Middle frontal gyrus (tissue), 1 donor: ENCODE data around the gene SIX2.

ENCODE experiments used
- DNase-seq: peaks from one replicate; pipeline ENCODE4 v3.0.0-alpha.2; 2015; ENCODE audit warnings: low spot score; ENCODE audit errors: extremely low spot score

SIX2 gene

DNA sequence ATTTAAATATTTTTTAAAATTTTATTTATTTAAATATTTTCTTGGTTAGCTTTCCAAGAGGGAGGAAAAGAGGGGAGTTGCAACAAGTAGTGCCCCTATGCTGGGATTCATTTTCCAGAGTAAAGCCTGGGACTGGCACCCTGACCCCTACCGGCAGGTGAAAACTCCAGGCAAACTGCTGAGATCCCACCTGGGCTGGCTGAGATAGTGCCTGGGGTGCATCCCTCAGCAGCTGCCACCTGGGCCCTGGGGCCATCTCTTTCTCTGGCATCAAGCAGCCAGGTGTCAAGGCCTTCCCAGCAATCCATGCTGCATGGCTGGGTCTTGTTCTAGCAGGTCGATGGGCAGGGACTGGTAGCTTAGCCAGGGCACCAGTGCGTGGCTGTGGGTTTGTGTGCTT lies 6.6 kb downstream of the SIX2 start:
- no peak for DNase-seq

GRCh38 chr2:45001869-45002385 lies 7.3 kb downstream of the SIX2 start:
- DNase-seq, result no peak

- DNase-seq, result no peak
Observed at GRCh38 chr2:45000921-45001868, 8.1 kb downstream of the SIX2 start.

DNA sequence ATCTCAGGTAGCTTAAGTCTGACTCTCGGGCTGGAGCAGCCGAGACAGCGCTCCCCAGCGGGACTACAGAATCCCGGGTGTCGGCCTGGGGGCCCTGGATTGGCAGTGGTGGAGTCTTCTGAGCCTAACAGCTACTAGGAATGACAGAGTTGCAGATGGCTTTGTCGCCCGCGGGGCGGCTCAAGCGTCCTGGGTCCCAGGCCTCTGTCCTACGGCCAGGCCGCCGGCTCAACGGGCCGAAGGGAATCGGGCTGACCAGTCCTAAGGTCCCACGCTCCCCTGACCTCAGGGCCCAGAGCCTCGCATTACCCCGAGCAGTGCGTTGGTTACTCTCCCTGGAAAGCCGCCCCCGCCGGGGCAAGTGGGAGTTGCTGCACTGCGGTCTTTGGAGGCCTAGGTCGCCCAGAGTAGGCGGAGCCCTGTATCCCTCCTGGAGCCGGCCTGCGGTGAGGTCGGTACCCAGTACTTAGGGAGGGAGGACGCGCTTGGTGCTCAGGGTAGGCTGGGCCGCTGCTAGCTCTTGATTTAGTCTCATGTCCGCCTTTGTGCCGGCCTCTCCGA lies 8.8 kb downstream of the SIX2 start:
- DNase-seq, result no peak

DNA sequence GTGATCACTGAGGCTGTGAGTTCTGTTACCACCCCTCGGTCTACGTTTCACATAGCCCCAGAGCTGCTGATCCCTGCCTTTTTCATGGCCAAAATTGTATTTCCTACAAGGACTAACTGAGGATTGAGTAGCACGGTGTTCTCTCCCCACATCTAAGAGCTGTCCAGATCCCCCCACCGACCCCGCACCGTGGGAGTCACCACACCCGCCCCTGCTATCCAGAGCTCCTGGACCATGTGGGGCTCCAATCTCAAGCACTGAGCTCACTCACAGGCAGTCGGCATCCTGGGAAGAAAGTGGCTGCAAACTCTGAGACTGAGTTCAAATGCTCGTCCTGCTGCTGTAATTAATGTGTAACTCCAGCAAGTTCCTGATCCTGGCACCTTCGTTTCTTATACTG lies 9.7 kb downstream of the SIX2 start:
- no peak for DNase-seq

DNA sequence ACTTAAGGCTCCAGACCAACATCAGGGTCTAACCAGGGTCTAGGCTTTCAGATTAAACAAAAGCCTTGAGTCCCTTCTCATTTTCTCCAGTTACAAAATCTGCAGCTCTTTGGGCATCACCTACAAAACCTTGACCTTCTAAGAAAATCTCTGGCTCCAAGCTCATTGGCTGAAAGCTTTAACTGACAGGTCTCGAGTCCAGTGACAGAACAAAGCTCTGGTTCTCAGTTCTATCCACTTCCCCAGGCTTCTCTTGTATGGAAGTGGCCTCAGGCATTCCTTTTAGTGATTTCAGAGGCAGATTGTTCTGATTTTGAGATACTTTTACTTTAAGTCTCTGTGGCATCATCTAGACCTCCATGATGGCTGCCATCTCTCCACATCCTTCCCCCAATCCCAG lies 11.3 kb downstream of the SIX2 start:
- no peak for DNase-seq

GRCh38 chr2:44996356-44996755 lies 12.9 kb downstream of the SIX2 start:
- DNase-seq, result no peak

GRCh38 chr2:44994377-44994776 lies 14.9 kb downstream of the SIX2 start:
- no peak for DNase-seq

GRCh38 chr2:44989176-44989575 lies 20.1 kb downstream of the SIX2 start:
- DNase-seq, result no peak

GRCh38 chr2:44983836-44984604 lies 25.2 kb downstream of the SIX2 start:
- no peak for DNase-seq

DNA sequence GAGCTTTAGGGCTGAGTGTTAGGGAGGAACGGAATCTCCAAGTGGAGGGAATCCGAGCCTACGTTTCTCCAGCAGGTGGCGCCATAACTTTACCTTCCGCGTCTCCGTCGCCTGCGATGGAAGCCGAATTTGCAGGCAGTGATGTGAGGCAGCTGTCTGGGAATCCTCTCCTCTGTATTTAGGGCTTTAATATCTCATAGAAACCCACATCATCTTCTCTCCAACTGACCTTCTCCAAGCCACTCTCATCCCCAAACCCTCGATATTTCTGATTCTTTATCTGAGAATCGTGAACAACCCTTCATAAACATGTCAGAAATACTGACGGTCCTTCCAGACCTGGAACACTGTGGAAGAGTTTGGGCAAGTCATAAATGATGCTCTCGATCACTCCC lies 27.5 kb downstream of the SIX2 start:
- DNase-seq, result peak; percentile 48

GRCh38 chr2:44980751-44981713 lies 28.2 kb downstream of the SIX2 start:
- DNase-seq, result no peak

- DNase-seq, result no peak
Observed at GRCh38 chr2:44979581-44979980, 29.7 kb downstream of the SIX2 start.

DNA sequence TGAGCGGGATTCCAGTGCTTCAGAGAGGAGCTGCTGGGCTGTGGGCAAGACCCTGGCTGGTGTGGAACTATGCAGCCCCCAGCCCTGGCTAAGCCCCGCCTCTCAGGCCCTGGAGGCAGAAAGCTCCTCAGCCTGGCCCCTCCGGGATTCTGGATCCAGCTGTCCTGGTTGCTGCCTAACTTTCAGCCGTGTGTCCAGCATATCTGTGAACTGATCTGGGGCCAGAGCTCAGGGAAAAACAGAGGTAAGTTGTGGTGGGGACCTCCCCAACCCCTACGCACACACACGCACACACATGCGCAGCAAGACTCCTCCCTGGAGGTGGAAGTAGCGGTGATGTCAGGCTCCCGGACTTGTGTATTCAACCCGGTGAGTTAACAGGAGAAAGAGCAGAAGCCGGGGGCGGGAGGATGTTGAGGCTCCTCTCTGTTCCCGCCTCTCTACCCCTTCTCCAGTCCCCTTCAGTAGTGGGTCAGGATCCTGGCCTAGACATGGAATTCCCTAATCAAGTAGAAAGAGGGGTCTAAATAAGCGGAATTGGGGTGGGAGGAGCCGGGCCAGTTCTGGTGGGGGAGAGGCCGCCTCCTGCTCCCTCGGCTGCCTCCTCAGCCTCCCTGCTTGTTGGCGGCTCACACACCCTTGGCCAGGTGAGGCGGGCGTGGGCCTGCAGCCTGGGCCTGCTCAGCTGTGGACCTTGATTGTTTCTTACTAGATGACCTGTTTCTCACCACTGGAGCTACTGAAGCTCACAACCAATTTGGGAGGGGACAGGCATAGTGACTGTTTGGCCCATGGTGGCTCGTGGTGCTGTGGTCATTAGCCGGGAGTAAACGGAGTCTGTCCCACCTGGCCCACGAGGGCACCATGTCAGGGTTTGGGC lies 33.4 kb downstream of the SIX2 start:
- DNase-seq, result no peak

GRCh38 chr2:44974064-44974715 lies 35.1 kb downstream of the SIX2 start:
- DNase-seq, result no peak

- DNase-seq, result no peak
Observed at GRCh38 chr2:44972771-44973535, 36.3 kb downstream of the SIX2 start.

- DNase-seq, result no peak
Observed at GRCh38 chr2:44970846-44971450, 38.3 kb downstream of the SIX2 start.

- no peak for DNase-seq
Observed at GRCh38 chr2:44969936-44970335, 39.3 kb downstream of the SIX2 start.
